HepG2 (cell line): ENCODE measurements around the gene NCOA4. TPM values are rescaled to one million over a fixed set of nuclear protein-coding genes. Genes with fewer than 3 reads are reported as not detected.

ENCODE experiments used
- ARID5B ChIP-seq: IDR thresholded peaks from 2 replicates; pipeline ENCODE4 v1.4.0; 2020; ENCODE audit warnings: mild to moderate bottlenecking, missing genetic modification reagents
- FOXJ3 ChIP-seq: sonication (generic); formaldehyde crosslinking; IDR thresholded peaks from 2 replicates; pipeline ENCODE4 v1.4.0; 2020; ENCODE audit warnings: missing genetic modification reagents, mild to moderate bottlenecking, borderline replicate concordance
- IKZF5 ChIP-seq: IDR thresholded peaks from 2 replicates; pipeline ENCODE4 v1.6.1; 2018; ENCODE audit warnings: missing genetic modification reagents, mild to moderate bottlenecking, missing compliant biosample characterization
- MTF2 ChIP-seq: sonication (generic); formaldehyde crosslinking; IDR thresholded peaks from 2 replicates; pipeline ENCODE4 v1.5.0; 2020; ENCODE audit warnings: missing genetic modification reagents, borderline replicate concordance
- PRDM15 ChIP-seq: sonication (generic); formaldehyde crosslinking; IDR thresholded peaks from 2 replicates; pipeline ENCODE4 v1.4.0; 2020; ENCODE audit warnings: missing genetic modification reagents
- ZBTB10 ChIP-seq: sonication (generic); formaldehyde crosslinking; IDR thresholded peaks from 2 replicates; pipeline ENCODE4 v1.4.0; 2020; ENCODE audit warnings: missing genetic modification reagents, borderline replicate concordance
- ZBTB14 ChIP-seq: sonication (generic); formaldehyde crosslinking; IDR thresholded peaks from 2 replicates; pipeline ENCODE4 v1.4.0; 2020; ENCODE audit warnings: missing genetic modification reagents
- ZC3H4 ChIP-seq: sonication (generic); formaldehyde crosslinking; IDR thresholded peaks from 2 replicates; pipeline ENCODE4 v1.4.0; 2020; ENCODE audit warnings: missing genetic modification reagents, borderline replicate concordance
- ZNF225 ChIP-seq: sonication (generic); formaldehyde crosslinking; IDR thresholded peaks from 2 replicates; pipeline ENCODE4 v1.4.0; 2020; ENCODE audit warnings: mild to moderate bottlenecking, missing genetic modification reagents
- ZNF562 ChIP-seq: sonication (generic); formaldehyde crosslinking; IDR thresholded peaks from 2 replicates; pipeline ENCODE4 v1.8.0; 2022; ENCODE audit warnings: missing genetic modification reagents, borderline replicate concordance
- ZNF639 ChIP-seq: conservative IDR thresholded peaks from 2 replicates; pipeline ENCODE4 v1.6.1; 2018; ENCODE audit warnings: missing genetic modification reagents
- polyA plus RNA-seq, 8 experiments: library from polyadenylated mRNA; depleted of rRNA in 3 of 8; stranded (reverse) in 7 of 8; unstranded in 1 of 8; fragments of >200 nt; fragmentation: Illumina TruSeq in 4 of 8; extraction: Trizol in 4 of 8; gene quantifications; 2 replicates each; pipeline versions ENCODE4 v1.2.1 to v1.2.3, GENCODE V29; 2011 to 2016; ENCODE audit warnings: low read depth in 4 of 8, missing spikeins in 1 of 8, mixed read lengths in 1 of 8; ENCODE audit not compliant: insufficient read depth in 1 of 8
- total RNA-seq, 5 experiments: library from RNA; depleted of rRNA; stranded (reverse); fragments of >200 nt; fragmentation: Illumina TruSeq; extraction: Trizol; gene quantifications; 2 replicates each; pipeline ENCODE4 v1.2.3, GENCODE V29; 2016; ENCODE audit warnings: low read depth in 1 of 5

The NCOA4 gene
- total and polyA plus RNA-seq, 2 of the 13 experiments (the other 11 are each of a cell fraction or from before 2014, with no cell fraction given), result 306 to 400 TPM

GRCh38 chr10:45997994-45998763, 32.2 kb downstream of the NCOA4 start (continued):
- TF ChIP-seq ARID5B (peak; percentile 95), PRDM15 (CRISPR knock-in tag) (no peak), FOXJ3 (peak; percentile 97), ZNF225 (CRISPR knock-in tag) (no peak), ZC3H4 (CRISPR knock-in tag) (no peak), ZBTB10 (CRISPR knock-in tag) (no peak), ZNF639 (no peak; the same call in 1 of the 2 replicates), MTF2 (CRISPR knock-in tag) (no peak), ZNF562 (CRISPR knock-in tag) (no peak), IKZF5 (CRISPR knock-in tag) (peak; percentile 37; the same call in 1 of the 2 replicates), ZBTB14 (CRISPR knock-in tag) (no peak)
